DND-41 (cell line): ENCODE data around the gene FBXL2.

Experiments used
- ATAC-seq: fragments of 200-7000 bp; cut with Tn5 transposase; 3 replicates; pipeline ENCODE4 v1.9.1; 2021; ENCODE audit warnings: low read depth; ENCODE audit not compliant: insufficient read depth
- DNase-seq: peaks from one replicate; pipeline ENCODE4 v3.0.0-alpha.2; 2020
- H2AFZ ChIP-seq: 2 replicates; pipeline ENCODE4 v1.6.0; 2012; ENCODE audit warnings: low read depth, low read length
- H3K27ac ChIP-seq: 2 replicates; pipeline ENCODE4 v1.5.1; 2012; ENCODE audit warnings: low read length, inconsistent platforms
- H3K27me3 ChIP-seq: fragments of 200-600 bp; sonication (generic); 2 replicates; pipeline ENCODE4 v1.6.0; 2012; ENCODE audit warnings: low read length, mild to moderate bottlenecking, inconsistent platforms; ENCODE audit not compliant: insufficient read depth, poor library complexity
- H3K36me3 ChIP-seq: 2 replicates; pipeline ENCODE4 v1.5.1; 2012; ENCODE audit warnings: low read length, inconsistent platforms; ENCODE audit not compliant: insufficient read depth
- H3K4me1 ChIP-seq: 2 replicates; pipeline ENCODE4 v1.5.1; 2012; ENCODE audit warnings: mild to moderate bottlenecking, low read length; ENCODE audit not compliant: insufficient read depth
- H3K4me2 ChIP-seq: 2 replicates; pipeline ENCODE4 v1.6.0; 2012; ENCODE audit warnings: mild to moderate bottlenecking, moderate library complexity, low read length, inconsistent platforms; ENCODE audit not compliant: insufficient read depth
- H3K4me3 ChIP-seq, 2 experiments: fragments of 200-600 bp in 1 of 2; shearing (Covaris generic) in 1 of 2; 2 replicates each; pipeline ENCODE4 v1.5.1; 2012 to 2016; ENCODE audit warnings: inconsistent platforms in 2 of 2, low read length in 2 of 2, mild to moderate bottlenecking in 2 of 2, low read depth in 1 of 2, moderate library complexity in 1 of 2
- H3K79me2 ChIP-seq: 2 replicates; pipeline ENCODE4 v1.6.0; 2012; ENCODE audit warnings: low read length, inconsistent platforms; ENCODE audit not compliant: insufficient read depth
- H3K9ac ChIP-seq: 2 replicates; pipeline ENCODE4 v1.6.0; 2012; ENCODE audit warnings: low read depth, mild to moderate bottlenecking, inconsistent platforms, low read length, moderate library complexity
- H3K9me3 ChIP-seq: 2 replicates; pipeline ENCODE4 v1.5.1; 2012; ENCODE audit warnings: low read length, moderate library complexity, mild to moderate bottlenecking, inconsistent platforms; ENCODE audit not compliant: insufficient read depth, severe bottlenecking
- H4K20me1 ChIP-seq: 2 replicates; pipeline ENCODE4 v1.6.0; 2012; ENCODE audit warnings: low read length; ENCODE audit not compliant: insufficient read depth
- EZH2 ChIP-seq: IDR thresholded peaks from 3 replicates; pipeline ENCODE4 v1.6.1; 2012; ENCODE audit warnings: borderline replicate concordance, low read depth, mild to moderate bottlenecking, moderate library complexity, low read length, inconsistent platforms; ENCODE audit not compliant: severe bottlenecking
- TF ChIP-seq, protein P1 (sequence below): IDR thresholded peaks from 2 replicates; pipeline ENCODE4 v1.5.1; 2012; ENCODE audit warnings: borderline replicate concordance, low read length, moderate library complexity, mild to moderate bottlenecking; ENCODE audit not compliant: poor library complexity, severe bottlenecking; ENCODE audit errors: extremely low read depth

The FBXL2 gene, protein sequence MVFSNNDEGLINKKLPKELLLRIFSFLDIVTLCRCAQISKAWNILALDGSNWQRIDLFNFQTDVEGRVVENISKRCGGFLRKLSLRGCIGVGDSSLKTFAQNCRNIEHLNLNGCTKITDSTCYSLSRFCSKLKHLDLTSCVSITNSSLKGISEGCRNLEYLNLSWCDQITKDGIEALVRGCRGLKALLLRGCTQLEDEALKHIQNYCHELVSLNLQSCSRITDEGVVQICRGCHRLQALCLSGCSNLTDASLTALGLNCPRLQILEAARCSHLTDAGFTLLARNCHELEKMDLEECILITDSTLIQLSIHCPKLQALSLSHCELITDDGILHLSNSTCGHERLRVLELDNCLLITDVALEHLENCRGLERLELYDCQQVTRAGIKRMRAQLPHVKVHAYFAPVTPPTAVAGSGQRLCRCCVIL

GRCh38 chr3:33277193-33277882 lies at the start of gene FBXL2:
Gene FBXL2 (plus strand): TSS chr3:33277442. CDS start chr3:33277513, 71 bp downstream.
- no peaks in the 10 kb centered on the region for H3K36me3 ChIP-seq
- H3K4me3 ChIP-seq: no peak within 1 kb of the TSS
- no peaks in the 10 kb centered on the region for H3K4me1 ChIP-seq
- no peak for ATAC-seq
- peaks cover under 1% of the 10 kb centered on the region for H3K9me3 ChIP-seq
- no peaks in the 10 kb centered on the region for H3K79me2 ChIP-seq
- H3K9ac ChIP-seq: no peak within 1 kb of the TSS
- TF ChIP-seq EZH2: no peak
- TF ChIP-seq, protein P1, sequence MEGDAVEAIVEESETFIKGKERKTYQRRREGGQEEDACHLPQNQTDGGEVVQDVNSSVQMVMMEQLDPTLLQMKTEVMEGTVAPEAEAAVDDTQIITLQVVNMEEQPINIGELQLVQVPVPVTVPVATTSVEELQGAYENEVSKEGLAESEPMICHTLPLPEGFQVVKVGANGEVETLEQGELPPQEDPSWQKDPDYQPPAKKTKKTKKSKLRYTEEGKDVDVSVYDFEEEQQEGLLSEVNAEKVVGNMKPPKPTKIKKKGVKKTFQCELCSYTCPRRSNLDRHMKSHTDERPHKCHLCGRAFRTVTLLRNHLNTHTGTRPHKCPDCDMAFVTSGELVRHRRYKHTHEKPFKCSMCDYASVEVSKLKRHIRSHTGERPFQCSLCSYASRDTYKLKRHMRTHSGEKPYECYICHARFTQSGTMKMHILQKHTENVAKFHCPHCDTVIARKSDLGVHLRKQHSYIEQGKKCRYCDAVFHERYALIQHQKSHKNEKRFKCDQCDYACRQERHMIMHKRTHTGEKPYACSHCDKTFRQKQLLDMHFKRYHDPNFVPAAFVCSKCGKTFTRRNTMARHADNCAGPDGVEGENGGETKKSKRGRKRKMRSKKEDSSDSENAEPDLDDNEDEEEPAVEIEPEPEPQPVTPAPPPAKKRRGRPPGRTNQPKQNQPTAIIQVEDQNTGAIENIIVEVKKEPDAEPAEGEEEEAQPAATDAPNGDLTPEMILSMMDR: no peak
- H3K4me2 ChIP-seq: no peak within 1 kb of the TSS
- DNase-seq: no peak
- H2AFZ ChIP-seq: no peak within 1 kb of the TSS
- H4K20me1 ChIP-seq: no peaks in the 10 kb centered on the region
- H3K27me3 ChIP-seq: no peaks in the 10 kb centered on the region
- H3K27ac ChIP-seq: no peak within 1 kb of the TSS

- Histone ChIP-seq H3K4me2 (no peak overlapping the region), H3K79me2 (no peaks in the 10 kb centered on the region), H3K4me3 (no peak overlapping the region), H3K27ac (no peak overlapping the region), H3K9me3 (no peaks in the 10 kb centered on the region), H3K27me3 (no peaks in the 10 kb centered on the region), H2AFZ (no peak overlapping the region), H3K4me1 (no peaks in the 10 kb centered on the region), H3K9ac (no peak overlapping the region), H3K36me3 (no peaks in the 10 kb centered on the region), H4K20me1 (no peaks in the 10 kb centered on the region)
- no peak for ATAC-seq
- TF ChIP-seq EZH2: no peak
- TF ChIP-seq, protein P1: no peak
- no peak for DNase-seq
Measured at GRCh38 chr3:33229066-33229465, 48.2 kb upstream of the FBXL2 start.

- Histone ChIP-seq H3K4me2 (no peak overlapping the region), H4K20me1 (no peaks in the 10 kb centered on the region), H3K27ac (no peak overlapping the region), H3K4me3 (no peak overlapping the region), H3K9ac (no peak overlapping the region), H3K36me3 (no peaks in the 10 kb centered on the region), H3K27me3 (no peaks in the 10 kb centered on the region), H3K4me1 (no peaks in the 10 kb centered on the region), H3K79me2 (no peaks in the 10 kb centered on the region), H3K9me3 (no peaks in the 10 kb centered on the region), H2AFZ (no peak overlapping the region)
- TF ChIP-seq, protein P1: no peak
- no peak for TF ChIP-seq EZH2
- DNase-seq: no peak
- ATAC-seq: no peak
Measured at GRCh38 chr3:33229947-33230346, 47.3 kb upstream of the FBXL2 start.
